Nephron progenitor cell (in vitro differentiated cells): ENCODE data around the gene PHTF2.

ENCODE experiments used
- DNase-seq: peaks from one replicate; pipeline ENCODE4 v3.0.0; 2021
- H3K27ac Mint-ChIP-seq: 2 replicates; pipeline ENCODE4 v1.8.0; 2021; ENCODE audit warnings: mild to moderate bottlenecking, moderate library complexity, mixed read lengths
- H3K27me3 Mint-ChIP-seq: 2 replicates; pipeline ENCODE4 v1.8.0; 2021; ENCODE audit warnings: mild to moderate bottlenecking, low read depth, mixed read lengths; ENCODE audit not compliant: poor library complexity
- H3K36me3 Mint-ChIP-seq: 2 replicates; pipeline ENCODE4 v1.8.0; 2021; ENCODE audit warnings: low read depth, mixed read lengths
- H3K4me1 Mint-ChIP-seq: 2 replicates; pipeline ENCODE4 v1.8.0; 2021; ENCODE audit warnings: mixed read lengths
- H3K4me3 Mint-ChIP-seq: 2 replicates; pipeline ENCODE4 v1.8.0; 2021; ENCODE audit warnings: mild to moderate bottlenecking, moderate library complexity, mixed read lengths
- H3K9me3 Mint-ChIP-seq: 2 replicates; pipeline ENCODE4 v1.8.0; 2021; ENCODE audit warnings: mild to moderate bottlenecking, moderate library complexity, mixed read lengths
- CTCF ChIP-seq: fragments of 200-600 bp; sonication (generic); IDR thresholded peaks from 2 replicates; pipeline ENCODE4 v1.5.0; 2021; ENCODE audit warnings: antibody characterized with exemption

Gene PHTF2

GRCh38 chr7:77823787-77824186, 25.2 kb downstream of the PHTF2 start:
- Mint-ChIP-seq H3K27me3 (no peaks in the 10 kb centered on the region), H3K27ac (no peak overlapping the region), H3K4me3 (no peak overlapping the region), H3K4me1 (no peaks in the 10 kb centered on the region), H3K36me3 (peaks cover 63% of the 10 kb centered on the region), H3K9me3 (peaks cover 68% of the 10 kb centered on the region)
- TF ChIP-seq CTCF: no peak
- no peak for DNase-seq

GRCh38 chr7:77824636-77825035, 26.1 kb downstream of the PHTF2 start:
- Mint-ChIP-seq H3K27me3 (no peaks in the 10 kb centered on the region), H3K9me3 (peaks cover 59% of the 10 kb centered on the region), H3K27ac (no peak overlapping the region), H3K4me3 (no peak overlapping the region), H3K36me3 (peaks cover 55% of the 10 kb centered on the region), H3K4me1 (no peaks in the 10 kb centered on the region)
- TF ChIP-seq CTCF: no peak
- DNase-seq: no peak

- H3K27ac Mint-ChIP-seq: no peak overlapping the region
- no peaks in the 10 kb centered on the region for H3K4me1 Mint-ChIP-seq
- no peak for DNase-seq
- peaks cover 54% of the 10 kb centered on the region for H3K9me3 Mint-ChIP-seq
- no peak for TF ChIP-seq CTCF
- H3K27me3 Mint-ChIP-seq: no peaks in the 10 kb centered on the region
- H3K36me3 Mint-ChIP-seq: peaks cover 50% of the 10 kb centered on the region
- no peak overlapping the region for H3K4me3 Mint-ChIP-seq
These were observed 26.6 kb downstream of the PHTF2 start for GRCh38 chr7:77825131-77825530.

- no peaks in the 10 kb centered on the region for H3K4me1 Mint-ChIP-seq
- no peak for DNase-seq
- H3K9me3 Mint-ChIP-seq: peaks cover 43% of the 10 kb centered on the region
- peaks cover 38% of the 10 kb centered on the region for H3K36me3 Mint-ChIP-seq
- no peak overlapping the region for H3K27ac Mint-ChIP-seq
- TF ChIP-seq CTCF: no peak
- no peak overlapping the region for H3K4me3 Mint-ChIP-seq
- H3K27me3 Mint-ChIP-seq: no peaks in the 10 kb centered on the region
These were observed 27.7 kb downstream of the PHTF2 start for GRCh38 chr7:77826300-77826699.

GRCh38 chr7:77827999-77828398, 29.4 kb downstream of the PHTF2 start:
- H3K9me3 Mint-ChIP-seq: peaks cover 28% of the 10 kb centered on the region
- TF ChIP-seq CTCF: no peak
- no peaks in the 10 kb centered on the region for H3K4me1 Mint-ChIP-seq
- DNase-seq: no peak
- H3K36me3 Mint-ChIP-seq: peaks cover 25% of the 10 kb centered on the region
- no peak overlapping the region for H3K4me3 Mint-ChIP-seq
- no peaks in the 10 kb centered on the region for H3K27me3 Mint-ChIP-seq
- no peak overlapping the region for H3K27ac Mint-ChIP-seq

GRCh38 chr7:77830649-77831355, 32.2 kb downstream of the PHTF2 start:
- Mint-ChIP-seq H3K9me3 (peaks cover 2% of the 10 kb centered on the region), H3K4me3 (no peak overlapping the region), H3K36me3 (peaks cover 2% of the 10 kb centered on the region), H3K27me3 (no peaks in the 10 kb centered on the region), H3K27ac (peak overlapping the region; percentile 28), H3K4me1 (no peaks in the 10 kb centered on the region)
- TF ChIP-seq CTCF: no peak
- DNase-seq: no peak
